HCT116 (cell line): ENCODE measurements around the gene MOCS2. TPM values are rescaled to one million over a fixed set of nuclear protein-coding genes. Genes with fewer than 3 reads are reported as not detected.
A peak's percentile ranks its signal among the peaks of the same experiment; 100 is the strongest.

Source experiments
- ATAC-seq: fragments of 200-7000 bp; cut with Tn5 transposase; 2 replicates; pipeline ENCODE4 v1.9.1; 2020; ENCODE audit warnings: mild to moderate bottlenecking, moderate library complexity
- BruUV-seq: library from RNA; stranded (reverse); fragments of 400-500 nt; replicated peaks from 2 replicates; lab custom pipeline; 2021; lab: Mats Ljungman, UMichigan
- CTCF ChIA-PET: fragments of 300-600 bp; sonication (Branson Sonifier 250); formaldehyde crosslinking; loops from one replicate; lab custom pipeline; 2021; ENCODE audit warnings: antibody characterized with exemption; lab: Charles Lee
- POLR2A ChIA-PET: fragments of 300-600, 350-600 bp; sonication (Branson Sonifier 250); formaldehyde crosslinking; loops from one replicate; lab custom pipeline; 2021; ENCODE audit warnings: antibody characterized with exemption; lab: Charles Lee
- RAD21 ChIA-PET, 2 experiments: fragments of 300-600 bp; sonication (Branson Sonifier 250); formaldehyde crosslinking; loops; one replicate each; lab custom pipeline; 2023; ENCODE audit warnings: low total read pairs in 2 of 2; ENCODE audit not compliant: uncharacterized antibody in 2 of 2, unreplicated experiment in 2 of 2, low non-redundant PET in 1 of 2; lab: Charles Lee
- DNase-seq: peaks from one replicate; pipeline ENCODE4 v3.0.0-alpha.2; 2010; ENCODE audit warnings: low read depth, low spot score
- H2AFZ ChIP-seq: fragments of 200-600 bp; shearing (Covaris generic), sonication (generic); 2 replicates; pipeline ENCODE4 v1.6.1; 2017; ENCODE audit warnings: low read depth, mixed run types, mixed read lengths, antibody characterized with exemption, low read length; ENCODE audit not compliant: poor library complexity, severe bottlenecking
- H3K27ac ChIP-seq: 2 replicates; pipeline ENCODE4 v1.5.1; 2012; ENCODE audit warnings: low read depth, low read length
- H3K27me3 ChIP-seq: fragments of 200-600 bp; sonication (generic); 2 replicates; pipeline ENCODE4 v1.6.1; 2016; ENCODE audit warnings: mixed run types, low read length, mixed read lengths; ENCODE audit not compliant: insufficient read depth
- H3K36me3 ChIP-seq, 2 experiments: fragments of 200-500 bp in 1 of 2; fragments of 200-600 bp in 1 of 2; sonication (Bioruptor generic) in 1 of 2; sonication (generic) in 1 of 2; 2 replicates each; pipeline versions ENCODE4 v1.5.1 to v1.6.1; 2014 to 2016; ENCODE audit warnings: low read length in 2 of 2, inconsistent platforms in 1 of 2, mixed read lengths in 1 of 2, mixed run types in 1 of 2; ENCODE audit not compliant: insufficient read depth in 2 of 2, control insufficient read depth in 1 of 2
- H3K4me1 ChIP-seq, 2 experiments: fragments of 200-600 bp in 1 of 2; sonication (generic) in 1 of 2; 2 replicates each; pipeline versions ENCODE4 v1.5.1 to v1.6.1; 2012 to 2017; ENCODE audit warnings: low read length in 2 of 2, inconsistent platforms in 1 of 2, mild to moderate bottlenecking in 1 of 2, mixed read lengths in 1 of 2, mixed run types in 1 of 2, moderate library complexity in 1 of 2; ENCODE audit not compliant: insufficient read depth in 2 of 2, control insufficient read depth in 1 of 2
- H3K4me2 ChIP-seq: fragments of 200-600 bp; sonication (generic); 2 replicates; pipeline ENCODE4 v1.6.1; 2017; ENCODE audit warnings: mixed run types, low read length, mixed read lengths
- H3K4me3 ChIP-seq, 2 experiments: fragments of 200-600 bp in 1 of 2; sonication (generic) in 1 of 2; replicated peaks in 1 of 2; 2 replicates each; pipeline ENCODE4 v1.5.1; 2011 to 2016; ENCODE audit warnings: low read length in 2 of 2, control low read depth in 1 of 2, low read depth in 1 of 2, mild to moderate bottlenecking in 1 of 2, mixed read lengths in 1 of 2, mixed run types in 1 of 2
- H3K79me2 ChIP-seq: fragments of 200-600 bp; sonication (generic); 2 replicates; pipeline ENCODE4 v1.6.1; 2017; ENCODE audit warnings: mild to moderate bottlenecking, mixed run types, low read length, moderate library complexity, mixed read lengths; ENCODE audit not compliant: insufficient read depth
- H3K9ac ChIP-seq: fragments of 200-600 bp; sonication (generic); 2 replicates; pipeline ENCODE4 v1.6.1; 2016; ENCODE audit warnings: low read length, mixed read lengths
- H3K9me2 ChIP-seq: fragments of 200-600 bp; sonication (generic), shearing (Covaris generic); 2 replicates; pipeline ENCODE4 v1.6.1; 2017; ENCODE audit warnings: mixed run types, mild to moderate bottlenecking, moderate library complexity; ENCODE audit not compliant: insufficient read depth
- H3K9me3 ChIP-seq, 2 experiments: fragments of 200-500 bp in 1 of 2; fragments of 200-600 bp in 1 of 2; sonication (Bioruptor generic) in 1 of 2; sonication (generic) in 1 of 2; 2 replicates each; pipeline ENCODE4 v1.6.1; 2014 to 2017; ENCODE audit warnings: low read length in 2 of 2, mixed read lengths in 2 of 2, inconsistent platforms in 1 of 2, low read depth in 1 of 2, mild to moderate bottlenecking in 1 of 2, mixed run types in 1 of 2, moderate library complexity in 1 of 2; ENCODE audit not compliant: control insufficient read depth in 1 of 2, insufficient read depth in 1 of 2
- H4K20me1 ChIP-seq: fragments of 200-600 bp; sonication (generic), shearing (Covaris generic); 2 replicates; pipeline ENCODE4 v1.6.1; 2017; ENCODE audit warnings: mixed run types, mild to moderate bottlenecking, moderate library complexity; ENCODE audit not compliant: insufficient read depth
- JUND ChIP-seq: IDR thresholded peaks from 2 replicates; pipeline ENCODE4 v1.6.1; 2012
- RAD21 ChIP-seq: IDR thresholded peaks from 2 replicates; pipeline ENCODE4 v1.6.1; 2012; ENCODE audit warnings: low read depth, mild to moderate bottlenecking
- intact Hi-C: fragments of 100-400 bp; cut with micrococcal nuclease; formaldehyde crosslinking; loops from 2 replicates; pipeline ENCODE4 v1.10.0; 2022
- total RNA-seq: library from RNA; stranded (reverse); gene quantifications from one replicate; pipeline ENCODE4 v1.2.1, GENCODE V29; 2021; ENCODE audit not compliant: unreplicated experiment
- TF ChIP-seq, protein P1 (sequence below): IDR thresholded peaks from 2 replicates; pipeline ENCODE4 v1.6.1; 2011; ENCODE audit warnings: mild to moderate bottlenecking, low read length, moderate library complexity; ENCODE audit not compliant: insufficient replicate concordance; ENCODE audit errors: extremely low read depth
- TF ChIP-seq, protein P2 (sequence below), 3 experiments: fragments of 200-600 bp in 1 of 3; sonication (generic) in 1 of 3; IDR thresholded peaks in 2 of 3; conservative IDR thresholded peaks in 1 of 3; 2 replicates each; pipeline ENCODE4 v1.5.1; 2012 to 2017; ENCODE audit warnings: low read depth in 2 of 3, low read length in 2 of 3, antibody characterized with exemption in 1 of 3, borderline replicate concordance in 1 of 3, control low read depth in 1 of 3, mild to moderate bottlenecking in 1 of 3, mixed read lengths in 1 of 3, mixed run types in 1 of 3, moderate library complexity in 1 of 3; ENCODE audit not compliant: insufficient read depth in 1 of 3

The MOCS2 gene
- total RNA-seq, 1 experiment from 2014 or later = 34.0 TPM

DNA sequence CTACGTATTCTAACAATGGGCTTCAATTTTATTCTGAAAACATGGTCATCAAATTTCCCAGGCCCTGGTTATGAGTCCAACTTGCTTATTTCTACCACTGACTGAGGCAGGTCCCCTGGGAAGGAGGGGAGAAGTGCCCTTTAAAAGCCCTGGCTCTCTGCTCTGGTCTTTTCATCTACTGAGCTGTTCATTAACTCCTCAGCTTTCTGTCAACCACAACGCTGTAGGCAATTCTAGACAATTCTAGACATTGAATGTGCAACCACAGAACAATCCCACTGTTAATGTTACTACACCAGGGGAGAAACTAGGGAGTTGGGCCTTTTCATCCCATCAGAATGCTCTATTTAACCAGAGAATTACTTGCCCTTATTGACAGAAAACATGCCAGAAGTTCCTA, 10.0 kb downstream of the MOCS2 start (continued):
- TF ChIP-seq, protein P1, sequence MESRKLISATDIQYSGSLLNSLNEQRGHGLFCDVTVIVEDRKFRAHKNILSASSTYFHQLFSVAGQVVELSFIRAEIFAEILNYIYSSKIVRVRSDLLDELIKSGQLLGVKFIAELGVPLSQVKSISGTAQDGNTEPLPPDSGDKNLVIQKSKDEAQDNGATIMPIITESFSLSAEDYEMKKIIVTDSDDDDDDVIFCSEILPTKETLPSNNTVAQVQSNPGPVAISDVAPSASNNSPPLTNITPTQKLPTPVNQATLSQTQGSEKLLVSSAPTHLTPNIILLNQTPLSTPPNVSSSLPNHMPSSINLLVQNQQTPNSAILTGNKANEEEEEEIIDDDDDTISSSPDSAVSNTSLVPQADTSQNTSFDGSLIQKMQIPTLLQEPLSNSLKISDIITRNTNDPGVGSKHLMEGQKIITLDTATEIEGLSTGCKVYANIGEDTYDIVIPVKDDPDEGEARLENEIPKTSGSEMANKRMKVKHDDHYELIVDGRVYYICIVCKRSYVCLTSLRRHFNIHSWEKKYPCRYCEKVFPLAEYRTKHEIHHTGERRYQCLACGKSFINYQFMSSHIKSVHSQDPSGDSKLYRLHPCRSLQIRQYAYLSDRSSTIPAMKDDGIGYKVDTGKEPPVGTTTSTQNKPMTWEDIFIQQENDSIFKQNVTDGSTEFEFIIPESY = no peak

DNA sequence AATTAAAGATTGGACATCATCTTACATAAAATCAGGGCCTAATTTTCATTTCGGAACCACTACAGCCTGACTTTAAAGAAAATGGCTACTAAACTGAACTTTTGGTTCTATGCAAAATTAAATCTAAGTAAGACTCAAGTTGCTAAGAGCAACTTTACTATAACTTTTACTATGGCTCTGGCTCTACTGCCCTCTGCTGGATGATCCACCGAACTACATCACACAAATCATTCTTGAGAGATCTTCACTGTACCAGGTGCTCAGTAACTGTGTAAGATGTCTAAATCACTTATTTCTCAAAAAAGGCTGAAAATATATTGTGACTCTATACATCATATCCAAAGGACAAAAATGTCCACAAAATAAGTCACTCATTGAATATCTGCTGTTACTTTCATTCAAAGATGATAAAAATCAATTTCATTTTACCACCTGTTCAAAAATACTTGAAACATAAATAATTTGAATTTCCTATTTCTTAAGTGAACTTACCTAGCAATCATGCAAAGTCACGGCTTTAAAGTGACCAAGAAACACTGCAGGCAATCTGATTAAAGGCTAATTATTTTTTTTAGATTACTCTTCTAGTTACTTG, 13.5 kb downstream of the MOCS2 start:
- ChIA-PET POLR2A (no interaction called here), CTCF (interaction anchor here (1.1 to 7.4 kb wide), 3 partner anchors 9 to 147 kb away, joined by 3 to 83 read pairs (median 6); no protein-coding TSS in a partner anchor), RAD21 (interaction anchor here in 1 of 2 experiments (1.0 kb wide), 1 partner anchor 147 kb away, joined by 4 read pairs; no protein-coding TSS in a partner anchor)
- DNase-seq (peak; percentile 49), ATAC-seq (peak; percentile 75)
- Histone ChIP-seq H3K4me2 (no peak overlapping the region), H3K79me2 (no peaks in the 10 kb centered on the region), H3K4me1 (peaks cover 2 to 6% of the 10 kb centered on the region in 2 experiments; a peak in 3 of 4 replicates), H2AFZ (no peak overlapping the region), H3K9me2 (no peaks in the 10 kb centered on the region), H3K36me3 (peaks cover 19 to 29% of the 10 kb centered on the region in 2 experiments; a peak in 2 of 4 replicates), H3K9ac (no peak overlapping the region), H3K27ac (no peak overlapping the region), H3K27me3 (no peaks in the 10 kb centered on the region), H3K4me3 (no peak overlapping the region), H4K20me1 (no peaks in the 10 kb centered on the region), H3K9me3 (no peaks in the 10 kb centered on the region)
- TF ChIP-seq, protein P2, sequence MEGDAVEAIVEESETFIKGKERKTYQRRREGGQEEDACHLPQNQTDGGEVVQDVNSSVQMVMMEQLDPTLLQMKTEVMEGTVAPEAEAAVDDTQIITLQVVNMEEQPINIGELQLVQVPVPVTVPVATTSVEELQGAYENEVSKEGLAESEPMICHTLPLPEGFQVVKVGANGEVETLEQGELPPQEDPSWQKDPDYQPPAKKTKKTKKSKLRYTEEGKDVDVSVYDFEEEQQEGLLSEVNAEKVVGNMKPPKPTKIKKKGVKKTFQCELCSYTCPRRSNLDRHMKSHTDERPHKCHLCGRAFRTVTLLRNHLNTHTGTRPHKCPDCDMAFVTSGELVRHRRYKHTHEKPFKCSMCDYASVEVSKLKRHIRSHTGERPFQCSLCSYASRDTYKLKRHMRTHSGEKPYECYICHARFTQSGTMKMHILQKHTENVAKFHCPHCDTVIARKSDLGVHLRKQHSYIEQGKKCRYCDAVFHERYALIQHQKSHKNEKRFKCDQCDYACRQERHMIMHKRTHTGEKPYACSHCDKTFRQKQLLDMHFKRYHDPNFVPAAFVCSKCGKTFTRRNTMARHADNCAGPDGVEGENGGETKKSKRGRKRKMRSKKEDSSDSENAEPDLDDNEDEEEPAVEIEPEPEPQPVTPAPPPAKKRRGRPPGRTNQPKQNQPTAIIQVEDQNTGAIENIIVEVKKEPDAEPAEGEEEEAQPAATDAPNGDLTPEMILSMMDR (IDR thresholded peaks at IDR 0.05 in 2 of 3, conservative IDR thresholded peaks at IDR 0.05 in 1 of 3; ENCODE audit: borderline replicate concordance in 1 of 3, insufficient read depth in 1 of 3, low read depth in 2 of 3, low read length in 2 of 3) = peak; percentile 62 to 85 (median 78); a peak in 5 of 6 replicates
- TF ChIP-seq RAD21 (peak; percentile 73), JUND (no peak)
- intact Hi-C loops = loop anchor here (1.0 kb wide), 1 partner anchor 148 kb away; no protein-coding TSS in a partner anchor
- no TSS peak for BruUV-seq
